Anterior cingulate cortex (tissue), 58 donors: Measurements from ENCODE around the gene TDRKH.
A peak's percentile ranks its signal among the peaks of the same experiment; 100 is the strongest.

Experiments used
- DNase-seq, 58 donors: peaks; one replicate each; lab custom pipeline; 2025; lab: John Stamatoyannopoulos, UW

The TDRKH gene

GRCh38 chr1:151825751-151826660 is 35.7 kb upstream of the TDRKH start:
- DNase-seq, result no peak

GRCh38 chr1:151825204-151825603 is 34.9 kb upstream of the TDRKH start:
- peak in 2 of 58 donors; percentile 12 to 14 for DNase-seq

GRCh38 chr1:151823175-151823574 is 32.9 kb upstream of the TDRKH start:
- no peak for DNase-seq

GRCh38 chr1:151822404-151822803 is 32.1 kb upstream of the TDRKH start:
- no peak for DNase-seq

- DNase-seq, result no peak
Observed at GRCh38 chr1:151820940-151821339, 30.6 kb upstream of the TDRKH start.

GRCh38 chr1:151819976-151820623 is 29.8 kb upstream of the TDRKH start:
- DNase-seq, result no peak

- DNase-seq, result no peak
Observed at GRCh38 chr1:151819227-151819835, 29.0 kb upstream of the TDRKH start.

GRCh38 chr1:151817353-151817730 is 27.0 kb upstream of the TDRKH start:
- DNase-seq, result no peak

- DNase-seq, result no peak
Observed at GRCh38 chr1:151816548-151817352, 26.4 kb upstream of the TDRKH start.

GRCh38 chr1:151815716-151816327 is 25.5 kb upstream of the TDRKH start:
- DNase-seq, result no peak

- no peak for DNase-seq
Observed at GRCh38 chr1:151814971-151815545, 24.8 kb upstream of the TDRKH start.

GRCh38 chr1:151814426-151814825 is 24.1 kb upstream of the TDRKH start:
- no peak for DNase-seq

- DNase-seq, result no peak
Observed at GRCh38 chr1:151813271-151813977, 23.1 kb upstream of the TDRKH start.

- no peak for DNase-seq
Observed at GRCh38 chr1:151811181-151811580, 20.9 kb upstream of the TDRKH start.

GRCh38 chr1:151809985-151810556 is 19.8 kb upstream of the TDRKH start:
- no peak for DNase-seq

- peak in 4 of 58 donors; percentile 6 to 22 (median 8) for DNase-seq
Observed at GRCh38 chr1:151809290-151809984, 19.1 kb upstream of the TDRKH start.

- DNase-seq, result no peak
Observed at GRCh38 chr1:151807766-151808165, 17.5 kb upstream of the TDRKH start.

GRCh38 chr1:151807131-151807530 is 16.8 kb upstream of the TDRKH start:
- no peak for DNase-seq
